ENCODE results near the gene RNU6-9.
"Not testable (repeated sequence)": the region's sequence is repeated elsewhere in the genome, so short reads cannot be mapped to it uniquely, and the experiment has no call there.

Gene RNU6-9

DNA sequence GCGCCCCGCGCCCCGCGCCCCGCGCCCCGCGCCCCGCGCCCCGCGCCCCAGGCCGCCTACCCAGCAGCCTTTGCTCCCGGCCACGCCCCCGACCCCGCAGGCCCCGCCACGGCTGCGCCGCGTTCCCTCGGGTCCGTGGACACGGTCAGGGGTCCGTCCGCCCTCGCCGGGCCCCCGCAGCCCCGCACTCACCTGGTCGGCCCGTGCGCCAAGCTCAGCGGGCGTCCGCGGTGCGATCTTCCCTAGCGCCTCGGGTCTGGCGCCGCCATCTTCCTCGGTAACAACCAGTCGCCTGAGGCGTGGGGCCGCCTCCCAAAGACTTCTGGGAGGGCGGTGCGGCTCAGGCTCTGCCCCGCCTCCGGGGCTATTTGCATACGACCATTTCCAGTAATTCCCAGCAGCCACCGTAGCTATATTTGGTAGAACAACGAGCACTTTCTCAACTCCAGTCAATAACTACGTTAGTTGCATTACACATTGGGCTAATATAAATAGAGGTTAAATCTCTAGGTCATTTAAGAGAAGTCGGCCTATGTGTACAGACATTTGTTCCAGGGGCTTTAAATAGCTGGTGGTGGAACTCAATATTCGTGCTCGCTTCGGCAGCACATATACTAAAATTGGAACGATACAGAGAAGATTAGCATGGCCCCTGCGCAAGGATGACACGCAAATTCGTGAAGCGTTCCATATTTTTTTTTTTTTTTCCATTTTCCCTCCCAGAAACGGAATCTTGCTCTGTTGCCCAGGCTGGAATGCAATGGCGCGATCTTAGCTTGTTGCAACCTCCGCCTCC, at the start of gene RNU6-9, which contains the start of gene MED16:
RNU6-9 (plus strand) TSS at position 591 of the 796 bp plus-strand sequence.
MED16 (minus strand) TSS at position 294 of the 796 bp plus-strand sequence. CDS start 2,056 bp downstream, outside the sequence.
- peak; percentile 86 for DNase-seq
- Mint-ChIP-seq H3K4me1 (peaks cover 18 to 40% of the 10 kb centered on the region in 2 donors), H3K27ac (peak within 1 kb of the TSS; percentile 100), H3K27me3 (no peaks in the 10 kb centered on the region), H3K36me3 (peaks cover 26 to 31% of the 10 kb centered on the region in 2 donors), H3K9me3 (no peaks in the 10 kb centered on the region), H3K4me3 (peak within 1 kb of the TSS; percentile 93 to 95)
- peak; percentile 95 for ATAC-seq (replicated peaks)

GRCh38 chr19:843836-844545, 49.3 kb upstream of the RNU6-9 start:
- peak overlapping the region; percentile 80 for H3K27ac Mint-ChIP-seq
- peaks cover 0 to 8% of the 10 kb centered on the region in 2 donors for H3K36me3 Mint-ChIP-seq
- peaks cover 52 to 64% of the 10 kb centered on the region in 2 donors for H3K27me3 Mint-ChIP-seq
- peak overlapping the region in 1 of 2 donors; percentile 74 for H3K4me3 Mint-ChIP-seq
- H3K9me3 Mint-ChIP-seq, result peaks cover 0 to 5% of the 10 kb centered on the region in 2 donors
- ATAC-seq (replicated peaks) (no peak), DNase-seq (no peak)
- H3K4me1 Mint-ChIP-seq, result peaks cover 12 to 14% of the 10 kb centered on the region in 2 donors

- peaks cover 0 to 5% of the 10 kb centered on the region in 2 donors for H3K9me3 Mint-ChIP-seq
- peaks cover 0 to 8% of the 10 kb centered on the region in 2 donors for H3K36me3 Mint-ChIP-seq
- DNase-seq, result no peak
- H3K4me3 Mint-ChIP-seq, result peak overlapping the region in 1 of 2 donors; percentile 74
- H3K27ac Mint-ChIP-seq, result peak overlapping the region; percentile 80
- peaks cover 12 to 13% of the 10 kb centered on the region in 2 donors for H3K4me1 Mint-ChIP-seq
- peaks cover 49 to 64% of the 10 kb centered on the region in 2 donors for H3K27me3 Mint-ChIP-seq
- ATAC-seq (replicated peaks), result peak in 1 of 2 donors; percentile 20
Observed at GRCh38 chr19:844546-844971, 48.7 kb upstream of the RNU6-9 start.

GRCh38 chr19:845707-846521, 47.4 kb upstream of the RNU6-9 start:
- ATAC-seq (replicated peaks) (no peak), DNase-seq (no peak)
- H3K4me3 Mint-ChIP-seq, result no peak overlapping the region
- peaks cover 11 to 12% of the 10 kb centered on the region in 2 donors for H3K4me1 Mint-ChIP-seq
- peaks cover 53 to 75% of the 10 kb centered on the region in 2 donors for H3K27me3 Mint-ChIP-seq
- H3K9me3 Mint-ChIP-seq, result peaks cover 0 to 5% of the 10 kb centered on the region in 2 donors
- peaks cover 0 to 8% of the 10 kb centered on the region in 2 donors for H3K36me3 Mint-ChIP-seq
- H3K27ac Mint-ChIP-seq, result no peak overlapping the region

- Mint-ChIP-seq H3K27ac (no peak overlapping the region), H3K27me3 (peaks cover 47 to 80% of the 10 kb centered on the region in 2 donors), H3K36me3 (peaks cover 0 to 4% of the 10 kb centered on the region in 2 donors), H3K9me3 (no peaks in the 10 kb centered on the region), H3K4me3 (no peak overlapping the region), H3K4me1 (peaks cover 6 to 12% of the 10 kb centered on the region in 2 donors)
- ATAC-seq (replicated peaks), result no peak
- no peak for DNase-seq
Observed at GRCh38 chr19:848386-848921, 44.8 kb upstream of the RNU6-9 start.

DNA sequence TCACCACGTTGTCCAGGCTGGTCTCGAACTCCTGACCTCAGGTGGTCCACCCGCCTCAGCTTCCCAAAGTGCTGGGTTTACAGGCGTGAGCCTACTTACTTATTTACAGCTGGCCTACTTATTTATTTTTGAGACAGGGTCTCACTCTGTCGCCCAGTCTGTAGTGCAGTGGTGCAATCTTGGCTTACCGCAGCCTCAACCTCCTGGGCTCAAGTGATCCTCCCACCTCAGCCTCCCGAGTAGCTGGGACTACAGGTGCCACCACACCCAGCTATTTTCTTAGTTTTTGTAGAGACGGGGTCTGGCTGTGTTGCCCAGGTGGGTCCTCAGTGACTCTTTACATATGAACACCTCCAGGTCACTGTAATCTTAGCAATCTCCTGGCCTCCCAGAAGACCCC, 44.1 kb upstream of the RNU6-9 start:
- not testable (repeated sequence) for H3K36me3 Mint-ChIP-seq; H3K9me3 Mint-ChIP-seq; H3K4me3 Mint-ChIP-seq; DNase-seq; H3K27ac Mint-ChIP-seq; ATAC-seq (replicated peaks)
- peaks cover 47 to 78% of the 10 kb centered on the region in 2 donors for H3K27me3 Mint-ChIP-seq
- H3K4me1 Mint-ChIP-seq, result peaks cover 6 to 12% of the 10 kb centered on the region in 2 donors

DNA sequence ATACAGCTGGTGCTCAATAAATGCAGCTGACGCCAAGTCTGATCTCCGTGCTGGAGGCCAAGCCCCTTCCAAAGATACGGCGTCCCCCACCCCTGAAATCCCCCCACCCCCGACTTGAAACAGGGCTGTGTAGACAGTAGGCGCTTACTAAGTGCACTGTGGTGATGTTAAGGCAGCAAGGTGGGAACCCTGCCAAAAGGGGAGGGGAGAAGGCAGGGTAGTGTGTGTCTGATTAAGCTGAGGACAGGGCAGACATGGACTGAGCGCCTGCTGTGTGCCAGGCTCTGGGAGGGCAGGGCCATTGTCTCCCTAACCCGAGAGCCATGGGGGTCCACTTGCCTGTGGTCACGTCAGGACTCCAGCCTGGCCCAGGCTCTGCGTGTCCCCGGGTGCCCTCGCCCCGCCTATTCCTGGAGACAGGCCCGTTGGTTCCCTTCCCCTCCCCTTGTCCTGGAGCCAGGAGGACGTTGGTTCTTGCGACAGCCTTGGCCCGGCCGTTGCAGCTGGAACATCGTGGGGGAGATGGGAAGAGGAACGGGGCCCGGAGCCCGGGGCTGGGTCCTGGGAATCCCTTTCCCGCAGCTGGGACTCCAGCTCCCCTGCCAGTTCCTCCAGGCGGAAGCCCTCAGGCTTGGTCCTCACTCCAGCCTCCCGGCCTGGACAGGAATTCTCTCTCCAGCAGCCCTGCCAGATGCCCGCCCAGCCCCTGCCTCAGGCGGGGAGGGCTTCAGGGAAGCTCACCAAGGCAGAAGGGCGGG, 42.9 kb upstream of the RNU6-9 start:
- H3K4me1 Mint-ChIP-seq, result peaks cover 4% of the 10 kb centered on the region in 2 donors
- no peaks in the 10 kb centered on the region for H3K36me3 Mint-ChIP-seq
- no peak overlapping the region for H3K4me3 Mint-ChIP-seq
- ATAC-seq (replicated peaks), result peak; percentile 43 to 49
- H3K9me3 Mint-ChIP-seq, result no peaks in the 10 kb centered on the region
- peaks cover 38 to 66% of the 10 kb centered on the region in 2 donors for H3K27me3 Mint-ChIP-seq
- no peak for DNase-seq
- no peak overlapping the region for H3K27ac Mint-ChIP-seq

- ATAC-seq (replicated peaks) (no peak), DNase-seq (no peak)
- Mint-ChIP-seq H3K27me3 (peaks cover 32 to 60% of the 10 kb centered on the region in 2 donors), H3K4me1 (no peaks in the 10 kb centered on the region), H3K36me3 (no peaks in the 10 kb centered on the region), H3K4me3 (no peak overlapping the region), H3K27ac (no peak overlapping the region), H3K9me3 (no peaks in the 10 kb centered on the region)
Observed at GRCh38 chr19:850979-851335, 42.3 kb upstream of the RNU6-9 start.

- Mint-ChIP-seq H3K4me1 (no peaks in the 10 kb centered on the region), H3K27me3 (peaks cover 24 to 46% of the 10 kb centered on the region in 2 donors), H3K9me3 (no peaks in the 10 kb centered on the region), H3K27ac (no peak within 1 kb of the TSS), H3K36me3 (no peaks in the 10 kb centered on the region), H3K4me3 (no peak within 1 kb of the TSS)
- no peak for DNase-seq
- no peak for ATAC-seq (replicated peaks)
Observed at GRCh38 chr19:852136-853013, 40.9 kb upstream of the RNU6-9 start, which contains the start of gene ELANE. Gene ELANE, plus strand, starts transcription at chr19:852303. Its CDS starts 26 bp downstream, at chr19:852329.

DNA sequence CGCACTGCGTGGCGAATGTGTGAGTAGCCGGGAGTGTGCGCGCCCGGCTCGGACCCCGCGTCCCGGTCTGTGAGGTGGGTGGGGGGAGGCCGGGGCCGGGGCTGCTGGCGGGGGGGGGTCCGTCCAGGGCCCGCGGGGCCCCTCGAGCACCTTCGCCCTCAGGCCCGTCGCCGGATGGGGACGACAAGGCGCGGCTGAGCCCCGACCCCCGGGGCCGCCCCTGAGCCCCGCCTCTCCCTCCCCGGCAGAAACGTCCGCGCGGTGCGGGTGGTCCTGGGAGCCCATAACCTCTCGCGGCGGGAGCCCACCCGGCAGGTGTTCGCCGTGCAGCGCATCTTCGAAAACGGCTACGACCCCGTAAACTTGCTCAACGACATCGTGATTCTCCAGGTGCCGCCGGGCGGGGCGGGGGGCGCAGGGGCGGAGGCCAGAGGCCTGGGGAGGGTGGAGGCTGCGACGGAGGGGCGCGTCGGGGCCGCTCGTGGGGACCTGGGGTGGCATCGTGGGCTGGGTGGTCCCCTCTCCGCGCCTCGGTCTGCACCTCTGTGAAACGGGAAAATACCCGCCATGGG, 40.2 kb upstream of the RNU6-9 start:
- H3K27me3 Mint-ChIP-seq, result peaks cover 19 to 46% of the 10 kb centered on the region in 2 donors
- ATAC-seq (replicated peaks) (no peak), DNase-seq (no peak)
- no peak overlapping the region for H3K27ac Mint-ChIP-seq
- no peak overlapping the region for H3K4me3 Mint-ChIP-seq
- H3K4me1 Mint-ChIP-seq, result no peaks in the 10 kb centered on the region
- H3K9me3 Mint-ChIP-seq, result peaks cover 0 to 1% of the 10 kb centered on the region in 2 donors
- H3K36me3 Mint-ChIP-seq, result no peaks in the 10 kb centered on the region

DNA sequence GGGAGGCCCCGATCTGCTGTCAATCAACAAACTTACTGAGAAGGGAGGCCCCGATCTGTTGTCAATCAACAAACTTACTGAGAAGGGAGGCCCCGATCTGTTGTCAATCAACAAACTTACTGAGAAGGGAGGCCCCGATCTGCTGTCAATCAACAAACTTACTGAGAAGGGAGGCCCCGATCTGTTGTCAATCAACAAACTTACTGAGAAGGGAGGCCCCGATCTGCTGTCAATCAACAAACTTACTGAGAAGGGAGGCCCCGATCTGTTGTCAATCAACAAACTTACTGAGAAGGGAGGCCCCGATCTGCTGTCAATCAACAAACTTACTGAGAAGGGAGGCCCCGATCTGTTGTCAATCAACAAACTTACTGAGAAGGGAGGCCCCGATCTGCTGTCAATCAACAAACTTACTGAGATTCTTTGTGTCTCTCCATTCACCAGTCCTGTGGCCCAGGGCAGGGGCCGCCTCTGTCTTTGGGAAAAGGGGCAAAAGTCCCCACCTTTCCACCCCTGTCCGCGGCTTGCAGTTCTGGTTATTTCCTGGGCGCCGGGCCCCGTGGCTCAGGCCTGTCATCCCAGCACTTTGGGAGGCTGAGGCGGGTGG, 39.6 kb upstream of the RNU6-9 start:
- H3K27me3 Mint-ChIP-seq, result peaks cover 20 to 44% of the 10 kb centered on the region in 2 donors
- not testable (repeated sequence) for H3K27ac Mint-ChIP-seq; ATAC-seq (replicated peaks); H3K4me3 Mint-ChIP-seq; H3K4me1 Mint-ChIP-seq; DNase-seq; H3K9me3 Mint-ChIP-seq; H3K36me3 Mint-ChIP-seq

DNA sequence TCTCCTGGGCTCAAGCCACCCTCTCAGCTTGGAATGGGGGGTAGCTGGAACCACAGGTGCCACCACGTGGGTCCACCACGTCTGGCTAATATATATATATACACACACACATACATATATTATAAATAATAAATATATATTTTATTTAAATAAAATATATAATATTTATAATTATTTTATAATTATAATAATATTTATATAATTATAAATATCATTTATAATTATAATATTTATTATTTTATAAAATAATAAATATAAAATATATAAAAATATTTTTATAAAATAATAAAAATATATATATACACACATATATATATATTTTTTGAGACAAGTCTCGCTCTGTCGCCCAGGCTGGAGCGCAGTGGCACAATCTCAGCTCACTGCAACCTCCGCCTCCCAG, 38.7 kb upstream of the RNU6-9 start:
- H3K9me3 Mint-ChIP-seq, result peaks cover 0 to 1% of the 10 kb centered on the region in 2 donors
- no peaks in the 10 kb centered on the region for H3K36me3 Mint-ChIP-seq
- H3K27me3 Mint-ChIP-seq, result peaks cover 20 to 45% of the 10 kb centered on the region in 2 donors
- no peak for DNase-seq
- H3K27ac Mint-ChIP-seq, result no peak overlapping the region
- H3K4me1 Mint-ChIP-seq, result peaks cover 0 to 1% of the 10 kb centered on the region in 2 donors
- no peak overlapping the region for H3K4me3 Mint-ChIP-seq
- no peak for ATAC-seq (replicated peaks)
